ENCODE results near the gene PWWP2A.
"Not testable (repeated sequence)": the region's sequence is repeated elsewhere in the genome, so short reads cannot be mapped to it uniquely, and the experiment has no call there.

Gene PWWP2A

DNA sequence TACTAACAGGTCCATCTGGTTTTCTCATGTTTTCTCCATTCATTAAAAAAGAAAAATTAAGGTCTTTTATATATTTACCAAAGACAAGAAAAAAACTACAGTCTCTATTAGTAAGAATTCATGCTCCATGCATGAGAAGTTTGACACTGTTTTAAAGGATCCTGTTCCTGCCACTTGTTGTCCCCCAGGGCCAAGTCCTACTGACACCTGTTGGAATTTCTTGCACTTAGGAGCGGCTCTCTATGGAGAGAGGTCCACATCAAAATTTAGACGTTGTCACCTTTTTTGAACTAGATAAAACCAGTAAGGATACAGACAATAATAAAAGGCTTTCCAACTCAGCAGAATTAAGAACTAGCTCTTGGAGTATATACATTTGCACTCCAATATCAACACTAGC, 42.3 kb downstream of the PWWP2A start:
- Histone ChIP-seq H3K9me3 (ENCODE audit: control insufficient read depth, low read length) (no peaks in the 10 kb centered on the region), H3K4me3 (ENCODE audit: extremely low read depth, insufficient read depth, low read length, poor library complexity, severe bottlenecking) (no peak overlapping the region), H3K4me1 (ENCODE audit: control insufficient read depth, insufficient read depth, low read length, poor library complexity, severe bottlenecking) (no peaks in the 10 kb centered on the region), H3K27ac (ENCODE audit: low read depth, low read length, severe bottlenecking) (no peak overlapping the region), H3K36me3 (ENCODE audit: control insufficient read depth, insufficient read depth, low read length) (peaks cover 10% of the 10 kb centered on the region)
- WGBS, 2 experiments (ENCODE audit: insufficient coverage in 2 of 2): 80 to 92% methylated on average over 1 to 2 of the region's 2 CpGs

DNA sequence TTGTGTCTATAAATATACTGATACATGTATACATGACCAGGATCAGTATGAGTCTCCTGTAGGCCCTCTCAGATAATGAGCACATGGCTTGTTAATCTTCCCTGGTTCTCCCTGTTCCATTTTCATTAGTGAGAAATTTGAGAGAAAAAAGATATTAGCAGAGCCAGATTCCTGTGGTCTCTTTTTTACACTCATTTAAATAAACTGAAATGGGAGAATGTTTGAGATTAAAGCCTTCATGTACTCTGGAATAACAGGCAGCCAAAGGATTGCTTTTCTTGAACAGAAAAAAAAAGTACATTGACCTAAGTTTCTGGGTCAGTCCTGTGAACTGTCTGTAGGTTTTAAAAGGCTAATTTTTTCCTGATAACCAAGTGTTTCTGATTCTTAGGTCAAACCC, 44.2 kb downstream of the PWWP2A start:
- Histone ChIP-seq H3K4me1 (ENCODE audit: control insufficient read depth, insufficient read depth, low read length, poor library complexity, severe bottlenecking) (no peaks in the 10 kb centered on the region), H3K36me3 (ENCODE audit: control insufficient read depth, insufficient read depth, low read length) (peaks cover 10% of the 10 kb centered on the region), H3K4me3 (ENCODE audit: extremely low read depth, insufficient read depth, low read length, poor library complexity, severe bottlenecking) (no peak overlapping the region), H3K9me3 (ENCODE audit: control insufficient read depth, low read length) (no peaks in the 10 kb centered on the region), H3K27ac (ENCODE audit: low read depth, low read length, severe bottlenecking) (no peak overlapping the region)

DNA sequence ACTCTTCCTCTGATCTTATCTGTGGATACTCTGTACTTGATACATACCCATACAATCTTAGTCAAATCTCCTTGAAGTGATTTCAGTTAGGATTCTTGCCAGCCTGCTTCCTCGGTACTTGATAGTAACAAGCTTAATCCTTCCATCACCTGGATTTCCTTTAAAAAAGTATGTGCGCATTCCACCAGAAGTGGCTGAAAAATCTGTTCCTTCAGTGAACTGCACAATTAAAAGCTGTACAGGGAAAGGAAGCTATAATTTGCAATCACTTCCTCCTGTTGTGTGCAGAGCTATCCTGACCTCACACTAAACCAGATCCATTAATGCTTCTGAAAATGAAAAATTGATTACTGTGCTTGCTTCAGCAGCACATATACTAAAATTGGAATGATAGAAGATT, 47.3 kb downstream of the PWWP2A start:
- H3K9me3 ChIP-seq (ENCODE audit: control insufficient read depth, low read length): no peaks in the 10 kb centered on the region
- no peaks in the 10 kb centered on the region for H3K4me1 ChIP-seq (ENCODE audit: control insufficient read depth, insufficient read depth, low read length, poor library complexity, severe bottlenecking)
- H3K36me3 ChIP-seq (ENCODE audit: control insufficient read depth, insufficient read depth, low read length): peaks cover 13% of the 10 kb centered on the region
- no peak overlapping the region for H3K4me3 ChIP-seq (ENCODE audit: extremely low read depth, insufficient read depth, low read length, poor library complexity, severe bottlenecking)
- no peak overlapping the region for H3K27ac ChIP-seq (ENCODE audit: low read depth, low read length, severe bottlenecking)
- WGBS, 2 experiments (ENCODE audit: insufficient coverage in 2 of 2): 100% methylated on average over 1 of the region's 2 CpGs; no CpG with 5 or more reads in 1 of the 2 experiments

DNA sequence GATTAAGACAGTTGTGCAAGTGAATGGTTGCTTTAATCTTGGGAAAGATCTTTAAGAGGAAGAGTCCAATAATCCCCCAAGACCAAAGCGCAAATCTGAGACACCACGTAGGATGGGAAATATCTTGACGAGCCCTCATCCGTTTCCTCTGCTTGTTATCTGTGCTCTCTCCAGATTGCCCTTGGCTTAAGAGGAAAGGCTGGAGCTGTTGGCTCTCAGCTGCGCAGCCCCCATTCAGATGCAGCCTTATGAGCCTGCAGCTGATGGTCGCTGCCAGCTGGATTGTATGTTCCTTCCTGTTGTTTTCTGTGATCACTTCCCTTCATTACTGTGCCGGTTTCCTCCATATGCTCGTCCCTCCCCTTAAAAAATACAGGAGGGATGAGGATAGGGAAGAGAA, 47.7 kb downstream of the PWWP2A start:
- no peaks in the 10 kb centered on the region for H3K9me3 ChIP-seq (ENCODE audit: control insufficient read depth, low read length)
- H3K36me3 ChIP-seq (ENCODE audit: control insufficient read depth, insufficient read depth, low read length): peaks cover 15% of the 10 kb centered on the region
- no peaks in the 10 kb centered on the region for H3K4me1 ChIP-seq (ENCODE audit: control insufficient read depth, insufficient read depth, low read length, poor library complexity, severe bottlenecking)
- no peak overlapping the region for H3K4me3 ChIP-seq (ENCODE audit: extremely low read depth, insufficient read depth, low read length, poor library complexity, severe bottlenecking)
- 64 to 85% methylated on average over 2 to 5 of the region's 8 CpGs for WGBS, 2 experiments (ENCODE audit: insufficient coverage in 2 of 2)
- peak overlapping the region; percentile 54 for H3K27ac ChIP-seq (ENCODE audit: low read depth, low read length, severe bottlenecking)

DNA sequence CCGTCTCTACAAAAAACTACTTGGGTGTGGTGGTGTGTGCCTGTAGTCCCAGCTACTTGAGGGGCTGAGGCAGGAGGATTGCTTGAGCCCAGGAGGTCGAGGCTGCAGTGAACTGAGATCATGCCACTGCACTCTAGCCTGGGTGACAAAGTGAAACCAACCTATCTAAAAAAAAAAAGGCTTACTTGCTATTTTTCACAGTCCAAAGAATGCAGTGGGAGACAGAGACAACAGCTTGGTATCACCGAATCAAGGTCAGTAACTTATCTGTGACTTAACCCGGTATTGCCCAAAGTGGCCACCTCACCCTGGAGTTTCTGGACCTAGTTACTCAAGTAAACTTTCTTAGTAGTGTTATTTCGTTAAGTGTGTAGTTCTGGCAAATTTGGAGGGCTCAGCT, 50.1 kb downstream of the PWWP2A start:
- WGBS, 2 experiments (ENCODE audit: insufficient coverage in 2 of 2): 95 to 100% methylated on average over 3 to 4 of the region's 5 CpGs
- H3K4me1 ChIP-seq (ENCODE audit: control insufficient read depth, insufficient read depth, low read length, poor library complexity, severe bottlenecking); H3K4me3 ChIP-seq (ENCODE audit: extremely low read depth, insufficient read depth, low read length, poor library complexity, severe bottlenecking); H3K27ac ChIP-seq (ENCODE audit: low read depth, low read length, severe bottlenecking); H3K9me3 ChIP-seq (ENCODE audit: control insufficient read depth, low read length): not testable (repeated sequence)
- H3K36me3 ChIP-seq (ENCODE audit: control insufficient read depth, insufficient read depth, low read length): peaks cover 30% of the 10 kb centered on the region

DNA sequence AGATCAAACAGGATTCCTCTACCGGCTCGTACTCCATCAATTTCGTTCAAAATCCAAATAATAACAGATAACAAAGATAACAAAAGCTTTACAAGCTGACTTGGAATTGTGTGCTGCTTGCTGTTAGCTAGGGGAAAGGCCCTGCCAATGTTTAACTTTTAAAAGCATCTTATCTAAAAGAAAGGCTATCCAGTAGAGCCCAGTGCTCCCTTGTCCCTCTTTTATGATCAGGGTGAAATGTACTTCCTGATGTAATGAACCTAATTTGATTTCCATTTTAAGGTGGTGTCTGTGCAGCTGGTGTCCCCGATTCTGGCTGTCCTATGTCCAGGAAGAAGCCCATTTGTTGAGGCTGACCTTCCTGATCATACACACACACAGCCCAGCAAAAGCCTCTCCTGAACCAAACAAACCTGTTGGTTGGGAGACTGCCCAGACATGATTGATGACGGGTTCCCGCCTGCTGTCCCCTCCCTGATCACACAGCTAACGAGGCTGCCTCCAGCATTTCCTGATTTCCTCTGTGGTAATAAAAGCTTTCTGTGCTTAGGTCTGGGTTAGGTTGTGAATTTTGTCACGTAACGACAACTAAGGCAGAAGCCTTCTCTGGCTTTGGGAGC, 54.1 kb downstream of the PWWP2A start:
- 84 to 90% methylated on average over 5 to 7 of the region's 9 CpGs for WGBS, 2 experiments (ENCODE audit: insufficient coverage in 2 of 2)
- H3K4me3 ChIP-seq (ENCODE audit: extremely low read depth, insufficient read depth, low read length, poor library complexity, severe bottlenecking): no peak overlapping the region
- H3K27ac ChIP-seq (ENCODE audit: low read depth, low read length, severe bottlenecking): peak overlapping the region; percentile 17
- H3K36me3 ChIP-seq (ENCODE audit: control insufficient read depth, insufficient read depth, low read length): peaks cover 60% of the 10 kb centered on the region
- H3K9me3 ChIP-seq (ENCODE audit: control insufficient read depth, low read length): no peaks in the 10 kb centered on the region
- no peaks in the 10 kb centered on the region for H3K4me1 ChIP-seq (ENCODE audit: control insufficient read depth, insufficient read depth, low read length, poor library complexity, severe bottlenecking)

DNA sequence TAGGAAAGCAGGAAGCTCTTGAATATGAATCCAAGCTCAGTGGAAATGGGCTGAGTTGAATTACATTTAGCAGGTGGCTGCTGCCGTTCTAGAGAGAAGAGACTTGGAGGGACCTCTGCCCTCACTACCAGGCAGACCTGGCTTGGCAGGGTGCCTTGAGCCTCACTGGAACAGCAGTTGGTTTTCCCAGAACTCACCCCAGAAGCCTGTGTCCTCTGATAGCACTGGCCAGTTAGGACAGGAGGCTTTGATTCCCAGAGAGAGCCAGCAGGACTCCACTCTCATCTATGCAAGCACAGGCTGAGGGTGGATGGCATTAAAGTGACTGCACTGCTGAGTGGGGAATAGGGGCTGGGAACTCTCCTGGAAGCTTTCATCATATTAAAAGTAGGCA, 54.8 kb downstream of the PWWP2A start:
- H3K4me3 ChIP-seq (ENCODE audit: extremely low read depth, insufficient read depth, low read length, poor library complexity, severe bottlenecking): no peak overlapping the region
- no peaks in the 10 kb centered on the region for H3K4me1 ChIP-seq (ENCODE audit: control insufficient read depth, insufficient read depth, low read length, poor library complexity, severe bottlenecking)
- peaks cover 63% of the 10 kb centered on the region for H3K36me3 ChIP-seq (ENCODE audit: control insufficient read depth, insufficient read depth, low read length)
- no peaks in the 10 kb centered on the region for H3K9me3 ChIP-seq (ENCODE audit: control insufficient read depth, low read length)
- peak overlapping the region; percentile 0 for H3K27ac ChIP-seq (ENCODE audit: low read depth, low read length, severe bottlenecking)
- 80% methylated on average over 1 of the region's 1 CpG for WGBS, 2 experiments (ENCODE audit: insufficient coverage in 2 of 2)

DNA sequence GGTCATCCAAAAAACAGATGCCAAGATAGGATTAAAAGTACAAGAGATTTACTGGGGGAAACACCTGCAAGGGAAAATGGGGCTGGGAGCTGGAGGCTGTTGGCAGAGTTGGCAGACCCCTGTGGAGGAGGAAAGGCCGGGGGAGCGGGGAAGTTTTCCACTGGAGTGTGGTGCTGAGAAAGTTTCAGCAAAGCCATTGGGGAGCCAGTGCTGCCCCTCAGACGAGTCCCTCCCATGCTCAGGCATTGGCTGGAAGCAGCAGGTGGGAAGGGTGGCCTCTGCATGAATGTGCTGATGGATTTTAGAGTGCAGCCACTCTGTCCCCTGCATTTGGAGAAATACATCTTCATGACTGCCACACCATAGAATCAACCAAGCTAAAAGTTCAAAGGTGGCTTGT, 57.5 kb downstream of the PWWP2A start:
- Histone ChIP-seq H3K4me1 (ENCODE audit: control insufficient read depth, insufficient read depth, low read length, poor library complexity, severe bottlenecking) (no peaks in the 10 kb centered on the region), H3K4me3 (ENCODE audit: extremely low read depth, insufficient read depth, low read length, poor library complexity, severe bottlenecking) (no peak overlapping the region)

DNA sequence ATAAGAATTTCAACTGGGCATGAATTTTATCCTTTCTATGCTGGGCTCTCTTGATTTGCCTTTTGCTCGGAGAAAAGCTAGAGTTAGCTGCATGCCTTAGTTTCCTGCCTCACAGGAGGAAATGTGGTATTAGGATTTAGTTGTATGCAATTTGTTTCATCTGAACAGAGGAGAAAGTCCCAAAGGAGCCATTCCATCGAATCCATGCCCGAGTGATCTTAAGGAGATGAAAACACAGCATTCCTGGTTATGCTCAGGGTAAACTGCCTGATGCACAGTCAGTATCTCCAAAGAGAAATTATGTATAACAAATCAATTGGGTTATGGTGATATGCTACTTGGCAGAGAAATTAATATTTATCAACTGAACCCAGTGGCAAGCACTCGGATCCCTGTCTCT, 59.2 kb downstream of the PWWP2A start:
- H3K4me1 ChIP-seq (ENCODE audit: control insufficient read depth, insufficient read depth, low read length, poor library complexity, severe bottlenecking): no peaks in the 10 kb centered on the region
- no peaks in the 10 kb centered on the region for H3K9me3 ChIP-seq (ENCODE audit: control insufficient read depth, low read length)
- H3K36me3 ChIP-seq (ENCODE audit: control insufficient read depth, insufficient read depth, low read length): peaks cover 80% of the 10 kb centered on the region
- 92 to 96% methylated on average over 2 to 4 of the region's 4 CpGs for WGBS, 2 experiments (ENCODE audit: insufficient coverage in 2 of 2)
- no peak overlapping the region for H3K27ac ChIP-seq (ENCODE audit: low read depth, low read length, severe bottlenecking)
- H3K4me3 ChIP-seq (ENCODE audit: extremely low read depth, insufficient read depth, low read length, poor library complexity, severe bottlenecking): no peak overlapping the region

More for the DNA sequence above, 57.5 kb downstream of the PWWP2A start:
- Histone ChIP-seq H3K9me3 (ENCODE audit: control insufficient read depth, low read length) (no peaks in the 10 kb centered on the region), H3K27ac (ENCODE audit: low read depth, low read length, severe bottlenecking) (no peak overlapping the region), H3K36me3 (ENCODE audit: control insufficient read depth, insufficient read depth, low read length) (peaks cover 79% of the 10 kb centered on the region)
- 75 to 100% methylated on average over 1 to 2 of the region's 3 CpGs for WGBS, 2 experiments (ENCODE audit: insufficient coverage in 2 of 2)

DNA sequence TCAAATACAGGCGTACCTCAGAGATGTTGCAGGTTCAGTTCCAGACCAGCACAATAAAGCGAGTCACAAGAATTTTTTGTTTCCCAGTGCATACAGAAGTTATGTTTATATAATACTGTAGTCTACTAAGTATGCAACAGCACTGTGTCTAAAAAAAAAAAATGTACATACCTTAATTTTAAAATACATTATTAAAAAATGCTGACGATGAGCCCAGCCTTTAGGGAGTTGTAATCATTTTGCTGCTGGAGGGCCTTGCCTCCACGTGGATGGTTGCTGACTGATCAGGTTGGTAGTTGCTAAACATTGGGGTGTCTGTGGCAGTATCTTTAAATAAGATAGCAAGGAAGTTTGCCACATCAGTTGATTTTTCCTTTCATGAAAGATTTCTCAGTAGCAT, 62.0 kb downstream of the PWWP2A start:
- peaks cover 7% of the 10 kb centered on the region for H3K4me1 ChIP-seq (ENCODE audit: control insufficient read depth, insufficient read depth, low read length, poor library complexity, severe bottlenecking)
- H3K36me3 ChIP-seq (ENCODE audit: control insufficient read depth, insufficient read depth, low read length): peaks cover 89% of the 10 kb centered on the region
- no peak overlapping the region for H3K4me3 ChIP-seq (ENCODE audit: extremely low read depth, insufficient read depth, low read length, poor library complexity, severe bottlenecking)
- no peaks in the 10 kb centered on the region for H3K9me3 ChIP-seq (ENCODE audit: control insufficient read depth, low read length)
- no peak overlapping the region for H3K27ac ChIP-seq (ENCODE audit: low read depth, low read length, severe bottlenecking)
- 100% methylated on average over 2 of the region's 4 CpGs; no CpG with 5 or more reads in 1 of the 2 experiments for WGBS, 2 experiments (ENCODE audit: insufficient coverage in 2 of 2)

DNA sequence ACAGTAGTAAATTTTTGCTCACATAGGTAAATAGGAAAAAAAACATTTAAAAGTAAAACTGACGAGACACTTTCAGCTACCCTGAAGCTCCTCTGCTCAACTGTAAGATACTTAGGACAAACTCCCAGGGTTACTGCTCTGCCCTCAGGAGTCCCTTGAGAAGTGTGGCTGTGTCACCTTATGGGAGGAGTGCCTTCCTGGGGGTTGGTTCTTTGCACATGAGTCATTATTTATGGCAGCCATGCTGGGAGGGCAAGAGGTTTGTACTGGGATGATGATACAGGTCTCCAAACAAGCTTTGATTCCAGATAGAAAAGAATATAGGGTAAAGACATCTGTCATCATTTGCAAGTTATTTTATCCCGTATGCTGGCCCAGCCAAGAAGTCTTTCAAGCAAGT, 64.4 kb downstream of the PWWP2A start:
- Histone ChIP-seq H3K4me3 (ENCODE audit: extremely low read depth, insufficient read depth, low read length, poor library complexity, severe bottlenecking) (no peak overlapping the region), H3K27ac (ENCODE audit: low read depth, low read length, severe bottlenecking) (no peak overlapping the region), H3K36me3 (ENCODE audit: control insufficient read depth, insufficient read depth, low read length) (peaks cover 94% of the 10 kb centered on the region)

More for the DNA sequence above, 64.4 kb downstream of the PWWP2A start:
- H3K9me3 ChIP-seq (ENCODE audit: control insufficient read depth, low read length): no peaks in the 10 kb centered on the region
- peaks cover 7% of the 10 kb centered on the region for H3K4me1 ChIP-seq (ENCODE audit: control insufficient read depth, insufficient read depth, low read length, poor library complexity, severe bottlenecking)
- whole genome bisulfite sequencing, 2 experiments (ENCODE audit: insufficient coverage in 2 of 2): 86 to 100% methylated on average over 1 of the region's 2 CpGs

Data from mesodermal cell (in vitro differentiated cells).